ENCODE results near the gene ACOXL.
A peak's percentile ranks its signal among the peaks of the same experiment; 100 is the strongest.
"Not testable (repeated sequence)": the region's sequence is repeated elsewhere in the genome, so short reads cannot be mapped to it uniquely, and the experiment has no call there.

ACOXL gene

GRCh38 chr2:110854355-110855081 is 122.1 kb downstream of the ACOXL start:
- H3K4me3 ChIP-seq (ENCODE audit: low read depth, low read length) = no peak overlapping the region
- in situ Hi-C loops (cut with HindIII; ENCODE audit: low sequenced_read_pairs) = loop anchor here (25.0 kb wide), 1 partner anchor 208 kb away; no protein-coding TSS in a partner anchor
- no peak for DNase-seq (ENCODE audit: low read depth, low spot score)
- peak; percentile 31 for TF ChIP-seq CTCF (IDR thresholded peaks at IDR 0.05; ENCODE audit: low read depth, low read length)

GRCh38 chr2:110855841-110856240 is 123.5 kb downstream of the ACOXL start:
- not testable (repeated sequence) for DNase-seq (ENCODE audit: low read depth, low spot score); H3K4me3 ChIP-seq (ENCODE audit: low read depth, low read length)
- in situ Hi-C loops (cut with HindIII; ENCODE audit: low sequenced_read_pairs) = loop anchor here (25.0 kb wide), 1 partner anchor 206 kb away; no protein-coding TSS in a partner anchor

- in situ Hi-C loops (cut with HindIII; ENCODE audit: low sequenced_read_pairs) = loop anchor here (25.0 kb wide), 1 partner anchor 204 kb away; no protein-coding TSS in a partner anchor
- DNase-seq (ENCODE audit: low read depth, low spot score) = no peak
- no peak for TF ChIP-seq CTCF (IDR thresholded peaks at IDR 0.05; ENCODE audit: low read depth, low read length)
- no peak overlapping the region for H3K4me3 ChIP-seq (ENCODE audit: low read depth, low read length)
Observed at GRCh38 chr2:110858135-110858725, 125.9 kb downstream of the ACOXL start.

GRCh38 chr2:110858993-110859701 is 126.8 kb downstream of the ACOXL start:
- no peak for DNase-seq (ENCODE audit: low read depth, low spot score)
- no peak for TF ChIP-seq CTCF (IDR thresholded peaks at IDR 0.05; ENCODE audit: low read depth, low read length)
- in situ Hi-C loops (cut with HindIII; ENCODE audit: low sequenced_read_pairs) = loop anchor here (25.0 kb wide), 1 partner anchor 203 kb away; no protein-coding TSS in a partner anchor
- no peak overlapping the region for H3K4me3 ChIP-seq (ENCODE audit: low read depth, low read length)

GRCh38 chr2:110860630-110861029 is 128.3 kb downstream of the ACOXL start:
- no peak overlapping the region for H3K4me3 ChIP-seq (ENCODE audit: low read depth, low read length)
- TF ChIP-seq CTCF (IDR thresholded peaks at IDR 0.05; ENCODE audit: low read depth, low read length) = no peak
- in situ Hi-C loops (cut with HindIII; ENCODE audit: low sequenced_read_pairs) = loop anchor here (25.0 kb wide), 1 partner anchor 202 kb away; no protein-coding TSS in a partner anchor
- no peak for DNase-seq (ENCODE audit: low read depth, low spot score)

GRCh38 chr2:110861616-110862260 is 129.4 kb downstream of the ACOXL start:
- no peak for DNase-seq (ENCODE audit: low read depth, low spot score)
- no peak overlapping the region for H3K4me3 ChIP-seq (ENCODE audit: low read depth, low read length)
- no peak for TF ChIP-seq CTCF (IDR thresholded peaks at IDR 0.05; ENCODE audit: low read depth, low read length)
- in situ Hi-C loops (cut with HindIII; ENCODE audit: low sequenced_read_pairs) = loop anchor here (25.0 kb wide), 1 partner anchor 201 kb away; no protein-coding TSS in a partner anchor

All from astrocyte of the spinal cord (primary cell).